GM18870 (cell line): ENCODE data around the gene AMH.
"Not testable (repeated sequence)": the region's sequence is repeated elsewhere in the genome, so short reads cannot be mapped to it uniquely, and the experiment has no call there.

Source experiments
- ATAC-seq: cut with Tn5 transposase; IDR thresholded peaks from one replicate; pipeline ENCODE4 v1.9.1; 2021; ENCODE audit warnings: moderate library complexity; ENCODE audit not compliant: unreplicated experiment

Gene AMH

GRCh38 chr19:2249010-2249866, at the start of gene AMH:
AMH (plus strand) TSS chr19:2249323; CDS start chr19:2249333, 10 bp downstream.
- no peak for ATAC-seq

GRCh38 chr19:2199861-2200623, 49.1 kb upstream of the AMH start:
- ATAC-seq, result no peak

- not testable (repeated sequence) for ATAC-seq
Observed at GRCh38 chr19:2200624-2201294, 48.4 kb upstream of the AMH start.

GRCh38 chr19:2201473-2202148, 47.5 kb upstream of the AMH start:
- no peak for ATAC-seq

- no peak for ATAC-seq
Observed at GRCh38 chr19:2202366-2202765, 46.8 kb upstream of the AMH start.

GRCh38 chr19:2207008-2207407, 42.1 kb upstream of the AMH start:
- ATAC-seq, result no peak

- no peak for ATAC-seq
Observed at GRCh38 chr19:2207991-2208860, 40.9 kb upstream of the AMH start.

GRCh38 chr19:2208975-2209374, 40.1 kb upstream of the AMH start:
- no peak for ATAC-seq

- no peak for ATAC-seq
Observed at GRCh38 chr19:2209408-2209807, 39.7 kb upstream of the AMH start.

GRCh38 chr19:2210206-2210605, 38.9 kb upstream of the AMH start:
- ATAC-seq, result no peak

GRCh38 chr19:2210987-2211740, 38.0 kb upstream of the AMH start:
- ATAC-seq, result no peak

GRCh38 chr19:2212861-2213711, 36.0 kb upstream of the AMH start:
- no peak for ATAC-seq

- no peak for ATAC-seq
Observed at GRCh38 chr19:2213799-2214198, 35.3 kb upstream of the AMH start.

GRCh38 chr19:2214251-2214650, 34.9 kb upstream of the AMH start:
- ATAC-seq, result no peak

GRCh38 chr19:2215281-2215751, 33.8 kb upstream of the AMH start:
- no peak for ATAC-seq

- ATAC-seq, result no peak
Observed at GRCh38 chr19:2216361-2217225, 32.5 kb upstream of the AMH start.

GRCh38 chr19:2217591-2217990, 31.5 kb upstream of the AMH start:
- no peak for ATAC-seq
